HG02798 (cell line): ENCODE results near the gene SERPINB3.
A peak's percentile ranks its signal among the peaks of the same experiment; 100 is the strongest.
"Not testable (repeated sequence)": the region's sequence is repeated elsewhere in the genome, so short reads cannot be mapped to it uniquely, and the experiment has no call there.

Source experiments
- ATAC-seq: cut with Tn5 transposase; IDR thresholded peaks from one replicate; pipeline ENCODE4 v1.9.1; 2021; ENCODE audit warnings: mild to moderate bottlenecking; ENCODE audit not compliant: unreplicated experiment, poor library complexity

Gene SERPINB3

GRCh38 chr18:63648241-63648640 is 13.5 kb downstream of the SERPINB3 start:
- no peak for ATAC-seq

- no peak for ATAC-seq
Observed at GRCh38 chr18:63646936-63647335, 14.8 kb downstream of the SERPINB3 start.

- ATAC-seq = not testable (repeated sequence)
Observed at GRCh38 chr18:63644694-63645093, 17.0 kb downstream of the SERPINB3 start.

GRCh38 chr18:63644142-63644541 is 17.6 kb downstream of the SERPINB3 start, which contains the start of gene SERPINB4:
TSS of gene SERPINB4 (minus strand) at chr18:63644256. CDS start at chr18:63643577, 679 bp downstream.
- not testable (repeated sequence) for ATAC-seq

GRCh38 chr18:63642668-63643356 is 18.9 kb downstream of the SERPINB3 start:
- not testable (repeated sequence) for ATAC-seq

GRCh38 chr18:63641157-63641680 is 20.5 kb downstream of the SERPINB3 start:
- ATAC-seq = not testable (repeated sequence)

- ATAC-seq = no peak
Observed at GRCh38 chr18:63637703-63638102, 24.0 kb downstream of the SERPINB3 start.

- ATAC-seq = no peak
Observed at GRCh38 chr18:63627819-63628218, 33.9 kb downstream of the SERPINB3 start.

GRCh38 chr18:63626431-63626830 is 35.3 kb downstream of the SERPINB3 start:
- ATAC-seq = no peak

- ATAC-seq = no peak
Observed at GRCh38 chr18:63624863-63625262, 36.8 kb downstream of the SERPINB3 start.

GRCh38 chr18:63619661-63620060 is 42.0 kb downstream of the SERPINB3 start:
- ATAC-seq = no peak

- no peak for ATAC-seq
Observed at GRCh38 chr18:63617915-63618234, 43.8 kb downstream of the SERPINB3 start.

- ATAC-seq = peak; percentile 76
Observed at GRCh38 chr18:63617049-63617914, 44.4 kb downstream of the SERPINB3 start.

GRCh38 chr18:63613420-63613819 is 48.3 kb downstream of the SERPINB3 start:
- no peak for ATAC-seq

GRCh38 chr18:63606526-63606925 is 55.2 kb downstream of the SERPINB3 start:
- ATAC-seq = no peak
